Activated naive CD4-positive, alpha-beta T cell treated with anti-CD3 and anti-CD28 coated beads, Interleukin-2, amount 50 U/mL, for 72 hours (primary cell): Measurements from ENCODE around the gene KRT4. TPM values are rescaled to one million over a fixed set of nuclear protein-coding genes. Genes with fewer than 3 reads are reported as not detected.

Source experiments
- ATAC-seq, 2 donors: fragments of 150-1000 bp; cut with Tn5 transposase; 2 replicates each; pipeline ENCODE4 v1.10.0; 2021; ENCODE audit warnings: mild to moderate bottlenecking in 2 of 2, moderate library complexity in 2 of 2
- DNase-seq, 2 donors: peaks; one replicate each; pipeline ENCODE4 v3.0.0; 2021 to 2022; ENCODE audit warnings: low spot score in 2 of 2
- H3K27ac Mint-ChIP-seq, 2 donors: one replicate each; pipeline ENCODE4 v1.8.0; 2022; ENCODE audit warnings: mild to moderate bottlenecking in 2 of 2, mixed read lengths in 2 of 2
- H3K36me3 Mint-ChIP-seq, 2 donors: one replicate each; pipeline ENCODE4 v1.8.0; 2022; ENCODE audit warnings: mixed read lengths in 2 of 2
- H3K9me3 Mint-ChIP-seq, 2 donors: one replicate each; pipeline ENCODE4 v1.8.0; 2022; ENCODE audit warnings: mixed read lengths in 2 of 2
- total RNA-seq, 2 donors: library from RNA; stranded (reverse); gene quantifications; one replicate each; pipeline ENCODE4 v1.2.3, GENCODE V29; 2022

Gene KRT4
- total RNA-seq, 2 donors from 2014 or later = not detected

DNA sequence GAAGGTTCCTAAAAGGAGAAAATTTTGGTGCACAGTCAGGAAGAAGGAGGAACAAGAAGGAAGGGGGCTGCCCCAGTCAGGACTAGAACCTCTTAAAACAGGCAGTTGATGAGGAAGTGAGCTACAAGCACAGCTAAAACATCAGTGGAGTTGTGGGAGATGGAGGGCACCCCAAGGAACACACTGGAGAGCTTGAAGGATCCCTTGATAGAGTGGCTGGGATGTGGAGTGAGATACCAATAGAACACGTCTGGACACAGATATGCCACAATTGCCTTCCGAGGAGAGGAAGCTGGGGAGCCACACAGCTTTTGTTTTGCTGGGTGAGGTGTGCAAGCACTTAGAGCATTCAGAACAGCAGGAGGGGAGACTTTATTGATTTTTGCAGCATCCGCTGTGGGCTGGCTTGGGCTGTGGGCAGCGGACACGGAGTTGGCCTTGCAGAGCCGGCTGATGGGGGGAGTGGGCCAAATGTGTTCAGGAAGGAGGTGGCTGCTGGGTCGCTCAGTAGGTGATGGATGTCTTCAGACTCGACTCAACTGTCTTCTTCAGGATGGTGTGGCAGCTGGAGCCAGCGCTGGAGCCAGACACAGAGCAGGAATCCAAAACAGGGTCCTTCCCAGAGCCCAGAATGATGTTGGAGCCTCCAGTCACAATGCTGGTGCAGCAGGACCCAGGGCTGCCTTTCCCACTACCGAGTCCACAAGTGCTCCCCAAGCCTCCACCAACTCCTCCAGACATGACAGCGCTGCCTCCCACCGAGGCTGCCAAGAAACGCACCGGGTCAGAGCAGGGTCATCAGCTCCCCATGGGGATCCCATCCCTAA lies 24.9 kb upstream of the KRT4 start:
- no peaks in the 10 kb centered on the region for H3K9me3 Mint-ChIP-seq
- DNase-seq (no peak), ATAC-seq (no peak)
- peak overlapping the region; percentile 33 to 37 for H3K27ac Mint-ChIP-seq
- no peaks in the 10 kb centered on the region for H3K36me3 Mint-ChIP-seq

DNA sequence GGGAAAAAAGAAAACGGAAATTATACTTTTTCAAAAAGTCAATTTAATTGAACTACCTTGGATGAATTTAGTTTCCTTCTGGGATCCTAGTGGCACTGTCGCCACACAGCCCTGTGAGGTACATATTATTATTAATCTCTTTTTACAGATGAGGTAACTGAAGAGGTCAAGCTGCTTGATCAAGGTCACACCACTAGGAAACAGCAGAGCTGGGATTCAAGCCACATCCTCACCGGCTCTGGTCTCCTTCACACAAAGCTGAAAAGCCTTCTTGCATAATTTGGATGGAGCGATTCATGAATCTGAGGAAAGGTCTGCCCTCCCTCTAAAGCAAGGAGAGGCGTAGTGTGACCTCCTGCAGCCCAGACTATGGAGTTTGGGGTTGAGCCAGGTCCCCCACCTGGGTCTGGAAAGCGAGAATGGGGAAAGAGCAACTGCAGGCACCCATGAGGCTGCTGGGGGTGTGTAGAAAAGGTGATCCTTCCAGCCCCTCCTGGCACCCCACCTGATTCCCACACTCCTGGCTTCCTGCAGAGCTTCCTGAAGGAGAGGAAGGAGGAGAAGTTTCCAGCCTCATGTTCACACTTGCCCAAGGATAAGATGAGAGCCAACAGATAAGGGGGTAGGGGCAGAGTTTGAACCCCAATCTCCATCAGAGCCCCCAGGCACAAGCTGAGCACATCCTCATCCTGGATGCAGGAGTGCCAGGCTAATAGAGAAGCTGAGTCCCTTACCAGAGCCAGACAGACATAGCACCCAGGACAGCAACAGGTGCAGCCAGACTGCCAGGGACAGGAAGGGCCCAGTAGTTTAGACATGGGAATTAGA lies 24.1 kb upstream of the KRT4 start:
- DNase-seq (no peak), ATAC-seq (no peak)
- Mint-ChIP-seq H3K9me3 (no peaks in the 10 kb centered on the region), H3K27ac (peak overlapping the region; percentile 33 to 56), H3K36me3 (no peaks in the 10 kb centered on the region)

DNA sequence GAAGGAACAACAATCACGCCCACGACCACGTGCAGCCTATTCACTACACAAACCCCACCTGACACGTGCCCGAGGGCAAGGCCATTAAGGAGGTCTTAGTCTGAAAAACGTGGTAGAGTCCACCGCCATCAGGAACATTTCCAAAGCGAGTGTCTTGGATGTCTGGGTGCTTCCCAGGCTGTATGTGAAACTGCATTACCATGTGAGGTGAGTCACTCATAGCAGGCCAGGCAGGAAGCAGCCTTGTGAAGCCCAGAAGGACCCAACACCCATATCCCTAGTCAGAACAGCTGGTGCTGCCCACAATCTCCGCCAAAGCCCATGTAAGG lies 23.5 kb upstream of the KRT4 start:
- ATAC-seq (peak; percentile 32 to 51), DNase-seq (no peak)
- Mint-ChIP-seq H3K36me3 (no peaks in the 10 kb centered on the region), H3K27ac (peak overlapping the region; percentile 75 to 94), H3K9me3 (no peaks in the 10 kb centered on the region)

DNA sequence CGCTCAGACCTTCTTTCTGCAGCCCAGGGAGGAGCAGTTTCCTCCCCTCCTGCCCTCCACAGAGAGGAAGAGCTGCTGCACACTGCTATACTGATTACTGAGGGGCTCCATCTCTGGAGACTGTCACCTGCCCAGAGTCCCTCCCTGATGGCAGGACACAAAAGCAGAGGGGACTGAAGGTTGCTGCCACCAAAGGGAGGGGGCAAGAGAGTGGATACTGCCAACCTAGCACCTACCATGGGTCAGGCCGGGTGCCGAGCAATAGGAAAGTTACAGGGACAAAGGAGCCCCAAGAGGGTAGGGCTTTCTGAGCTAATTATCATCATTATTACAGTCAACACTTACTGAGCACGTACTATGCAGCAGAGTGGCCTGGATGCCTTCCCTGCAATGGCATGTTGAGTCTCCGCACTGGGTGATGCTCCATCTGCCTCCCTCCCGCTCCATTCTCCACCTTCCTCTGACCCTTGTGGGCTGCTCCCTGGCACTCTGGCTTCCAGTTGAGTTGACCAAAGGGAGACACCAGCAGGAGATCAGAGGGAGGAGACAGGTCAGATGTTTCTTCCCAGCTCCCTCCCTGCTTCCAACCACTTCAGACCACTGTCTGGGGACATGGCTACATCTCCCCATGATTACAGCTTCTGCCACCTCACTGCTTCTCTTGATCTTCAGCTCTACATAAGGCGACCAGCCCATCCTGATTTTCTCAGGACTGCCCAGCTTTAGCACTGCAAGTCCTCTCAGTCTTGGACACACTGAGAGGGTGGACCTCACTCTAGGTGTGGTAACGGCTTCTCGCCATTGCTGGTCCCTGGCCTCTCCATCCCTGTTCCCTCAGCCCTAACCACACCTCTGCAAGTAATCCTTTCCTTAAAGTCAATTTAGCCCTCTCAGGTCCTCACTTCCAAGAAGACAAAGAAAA lies 22.8 kb upstream of the KRT4 start:
- ATAC-seq (no peak), DNase-seq (no peak)
- Mint-ChIP-seq H3K9me3 (no peaks in the 10 kb centered on the region), H3K36me3 (no peaks in the 10 kb centered on the region), H3K27ac (peak overlapping the region; percentile 75 to 94)

DNA sequence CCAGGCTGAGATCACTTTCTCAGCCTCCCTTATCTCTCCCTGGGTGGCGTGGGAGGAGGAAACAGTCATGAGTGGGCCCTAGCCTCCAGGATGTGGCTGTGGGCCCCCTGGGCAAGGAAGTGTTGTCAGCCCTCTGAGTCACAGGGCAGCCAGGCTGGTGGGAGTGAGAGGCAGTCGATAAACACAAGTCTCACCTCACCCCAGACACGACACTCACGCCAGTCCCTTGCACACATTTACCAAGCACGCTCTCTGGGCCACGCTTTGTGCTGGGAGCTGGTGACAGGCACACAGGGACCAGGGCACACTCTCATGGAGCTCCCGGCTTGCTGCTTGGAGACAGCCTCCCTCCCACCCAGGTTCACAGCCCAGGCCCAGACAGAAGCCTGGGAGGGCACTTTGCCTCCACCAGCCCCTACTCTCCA lies 22.1 kb upstream of the KRT4 start:
- ATAC-seq = peak; percentile 94 to 95
- H3K27ac Mint-ChIP-seq = peak overlapping the region; percentile 75 to 84

DNA sequence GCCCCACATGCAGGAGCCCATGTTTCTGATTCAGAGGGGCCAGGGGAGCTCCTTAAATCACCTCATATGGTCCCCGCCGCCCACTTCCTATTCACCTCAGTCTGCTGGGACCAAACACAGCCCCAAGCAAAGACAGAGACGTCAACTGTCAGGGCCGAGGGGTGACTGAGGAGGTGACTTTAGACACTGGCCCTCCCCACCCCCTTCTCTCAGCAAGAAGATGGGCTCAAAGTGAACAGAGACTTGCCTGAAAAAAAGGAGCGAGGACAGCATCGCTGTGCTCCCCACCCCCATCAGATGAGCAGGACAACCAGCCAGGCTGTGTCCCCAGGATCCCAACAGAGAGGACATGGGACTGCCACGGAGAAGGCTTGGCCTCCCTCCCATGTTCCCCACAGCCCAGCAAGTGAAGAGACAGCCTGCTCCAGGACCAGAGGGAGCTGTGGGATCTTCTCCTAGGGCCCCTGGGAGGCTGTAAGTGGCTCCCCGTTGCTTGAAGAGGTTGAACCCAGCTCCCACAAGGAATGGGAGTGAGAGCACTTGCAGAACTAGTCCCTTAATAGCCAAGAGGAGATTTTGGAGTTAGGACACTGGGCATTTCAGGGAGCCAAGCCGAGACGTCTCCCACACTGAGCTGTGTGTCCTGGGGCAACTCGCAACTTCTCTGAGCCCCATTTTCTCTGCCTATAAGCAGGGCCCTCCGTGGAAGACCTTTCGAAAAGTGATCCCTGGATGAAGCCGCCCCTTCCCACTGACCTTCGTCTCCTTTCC lies 21.5 kb upstream of the KRT4 start:
- Mint-ChIP-seq H3K36me3 (no peaks in the 10 kb centered on the region), H3K9me3 (no peaks in the 10 kb centered on the region), H3K27ac (peak overlapping the region; percentile 75 to 84)
- ATAC-seq (peak in 1 of 2 donors; percentile 4), DNase-seq (no peak)

More for the DNA sequence above, 22.1 kb upstream of the KRT4 start:
- no peaks in the 10 kb centered on the region for H3K36me3 Mint-ChIP-seq
- DNase-seq = peak; percentile 56 to 74
- H3K9me3 Mint-ChIP-seq = no peaks in the 10 kb centered on the region

DNA sequence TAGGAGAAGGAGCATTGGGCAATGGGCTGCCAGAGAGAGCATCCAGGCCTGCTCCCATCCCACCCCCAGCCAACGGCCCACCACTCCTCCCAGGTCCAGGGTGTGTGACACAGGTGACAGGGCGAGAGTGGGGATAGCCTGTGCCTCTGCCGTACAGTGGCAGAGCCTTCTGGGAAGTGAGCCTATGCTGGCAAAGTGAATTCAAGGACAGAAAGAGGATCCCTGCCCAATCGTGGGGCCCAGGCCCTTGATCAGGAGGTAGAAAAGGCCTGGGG lies 20.7 kb upstream of the KRT4 start:
- Mint-ChIP-seq H3K36me3 (no peaks in the 10 kb centered on the region), H3K27ac (no peak overlapping the region), H3K9me3 (no peaks in the 10 kb centered on the region)
- DNase-seq (no peak), ATAC-seq (no peak)

DNA sequence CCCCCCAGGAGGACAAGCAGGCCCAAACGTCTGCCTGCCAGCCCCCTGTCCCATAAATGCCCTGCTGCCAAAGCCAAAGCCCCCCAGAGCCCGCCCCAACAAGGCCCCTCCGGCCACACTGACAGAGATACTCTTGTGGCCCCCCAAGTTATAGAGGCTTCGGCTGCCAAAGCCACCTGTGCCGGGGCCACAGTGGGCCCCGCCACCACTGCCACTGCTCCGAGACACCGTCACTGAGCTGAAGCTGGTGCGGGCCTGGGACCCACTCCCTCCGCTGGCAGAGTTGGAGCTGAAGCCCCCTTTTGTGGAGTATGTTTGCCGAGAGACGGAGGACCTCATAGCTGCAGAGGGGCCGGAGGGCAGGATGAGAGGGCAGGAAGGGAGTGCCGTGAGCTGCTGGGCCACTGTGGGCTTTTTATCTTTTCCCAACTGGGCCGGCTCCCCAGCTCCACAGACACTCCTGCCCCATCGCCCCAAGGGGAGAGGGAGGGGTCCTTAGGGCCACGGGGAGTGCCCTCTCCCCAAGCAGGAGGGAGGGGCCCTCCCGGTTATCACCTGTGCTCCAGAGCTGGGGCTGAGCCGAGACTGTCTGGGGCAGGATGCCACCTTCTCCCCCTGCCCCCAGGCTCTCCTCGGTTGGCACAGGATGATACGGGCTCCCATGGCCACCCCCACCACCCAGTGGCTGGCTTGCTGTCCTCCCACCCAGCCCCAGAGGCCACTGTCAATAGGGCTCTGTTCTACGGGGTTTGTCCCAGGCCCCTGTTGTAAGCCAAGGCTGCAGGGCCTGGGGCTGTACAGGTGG lies 20.2 kb upstream of the KRT4 start, which contains the start of gene KRT79:
TSS of gene KRT79 (minus strand) at position 390 of the 805 bp plus-strand sequence. CDS start at position 339, 51 bp downstream.
- ATAC-seq (no peak), DNase-seq (no peak)
- peak within 1 kb of the TSS in 1 of 2 donors; percentile 16 for H3K27ac Mint-ChIP-seq
- H3K36me3 Mint-ChIP-seq = no peaks in the 10 kb centered on the region
- H3K9me3 Mint-ChIP-seq = no peaks in the 10 kb centered on the region

DNA sequence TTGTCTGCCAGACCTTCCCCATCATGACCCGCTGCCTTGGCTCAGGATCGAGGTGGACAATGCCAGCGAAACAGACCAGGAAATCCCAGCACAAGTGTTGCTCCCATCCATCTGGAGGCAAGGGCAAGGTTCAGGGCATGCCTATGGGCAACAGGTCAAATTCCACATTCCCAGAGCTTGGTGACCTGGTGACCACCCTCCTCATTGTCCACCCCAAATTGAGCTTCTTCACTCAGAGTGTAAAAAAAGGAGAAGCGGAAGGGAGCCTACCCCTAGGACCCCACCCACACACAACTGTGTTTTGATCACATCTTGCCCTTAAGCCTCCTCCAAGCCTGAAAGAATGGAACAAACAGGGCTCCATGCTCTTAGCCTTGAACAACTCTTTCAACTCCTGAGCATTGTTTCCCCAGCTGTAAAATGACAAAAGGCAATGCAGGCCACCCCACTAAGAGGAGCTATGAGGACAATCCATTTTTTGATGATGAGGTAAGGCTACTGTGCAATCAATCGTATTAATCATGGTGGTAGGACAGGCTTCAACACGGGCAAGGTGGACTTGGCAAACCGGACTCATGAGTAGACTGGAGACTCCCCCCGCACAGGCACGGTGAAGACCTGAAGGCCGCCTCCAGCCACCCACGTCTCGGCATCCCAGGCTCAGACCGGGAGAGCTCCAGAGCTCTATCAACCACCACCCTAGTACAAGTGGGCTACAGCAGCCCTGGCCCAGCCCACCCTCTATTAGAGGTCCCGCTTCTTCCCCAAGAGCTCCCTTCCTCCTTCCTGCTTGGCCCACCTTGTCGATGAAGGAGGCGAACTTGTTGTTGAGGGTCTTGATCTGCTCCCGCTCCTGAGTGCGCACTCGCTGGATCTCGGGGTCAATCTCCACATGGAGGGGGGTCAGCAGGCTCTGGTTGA lies 19.3 kb upstream of the KRT4 start:
- no peak for DNase-seq
- Mint-ChIP-seq H3K9me3 (no peaks in the 10 kb centered on the region), H3K27ac (no peak overlapping the region), H3K36me3 (no peaks in the 10 kb centered on the region)
- no peak for ATAC-seq

DNA sequence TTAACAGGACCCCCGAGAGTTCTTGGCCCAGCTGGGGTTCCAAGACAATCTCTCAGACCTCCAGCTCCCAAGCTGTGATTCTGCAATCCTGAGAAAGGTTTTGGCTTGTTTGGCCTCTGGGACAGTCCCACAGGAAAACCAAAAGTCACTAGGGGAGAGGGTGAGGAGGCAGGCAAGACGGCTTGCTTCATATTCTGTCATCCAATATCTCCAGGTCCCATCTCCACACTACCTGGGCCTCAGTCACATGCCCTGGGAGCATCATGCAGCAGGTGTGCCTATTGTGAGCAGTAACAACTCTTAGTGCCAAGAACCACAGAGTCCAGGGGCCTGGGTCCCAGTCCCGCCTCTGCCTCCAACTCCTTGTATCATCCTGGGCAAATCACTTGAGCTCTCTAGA lies 18.5 kb upstream of the KRT4 start:
- Mint-ChIP-seq H3K27ac (no peak overlapping the region), H3K9me3 (no peaks in the 10 kb centered on the region), H3K36me3 (no peaks in the 10 kb centered on the region)
- ATAC-seq = no peak
- no peak for DNase-seq

DNA sequence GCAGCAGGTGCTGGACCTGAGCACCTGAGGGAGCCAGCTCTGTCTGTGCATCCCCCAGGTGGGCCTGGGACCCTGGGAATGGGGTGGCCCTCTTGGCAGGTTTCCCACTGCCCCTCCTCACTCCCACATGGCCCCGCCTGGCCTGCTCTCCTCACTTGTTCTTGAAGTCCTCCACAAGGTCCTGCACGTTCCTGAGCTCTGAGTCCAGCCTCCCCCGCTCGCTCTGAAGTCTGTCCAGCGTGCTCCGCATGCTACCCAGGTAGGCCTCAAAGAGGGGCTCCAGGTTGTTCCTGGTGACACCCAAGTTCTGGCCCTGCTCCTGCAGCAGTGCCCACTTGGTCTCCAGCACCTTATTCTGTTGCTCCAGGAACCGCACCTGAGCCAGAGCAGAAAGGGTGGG lies 17.3 kb upstream of the KRT4 start:
- no peak for ATAC-seq
- Mint-ChIP-seq H3K9me3 (no peaks in the 10 kb centered on the region), H3K36me3 (no peaks in the 10 kb centered on the region), H3K27ac (no peak overlapping the region)
- DNase-seq = no peak

DNA sequence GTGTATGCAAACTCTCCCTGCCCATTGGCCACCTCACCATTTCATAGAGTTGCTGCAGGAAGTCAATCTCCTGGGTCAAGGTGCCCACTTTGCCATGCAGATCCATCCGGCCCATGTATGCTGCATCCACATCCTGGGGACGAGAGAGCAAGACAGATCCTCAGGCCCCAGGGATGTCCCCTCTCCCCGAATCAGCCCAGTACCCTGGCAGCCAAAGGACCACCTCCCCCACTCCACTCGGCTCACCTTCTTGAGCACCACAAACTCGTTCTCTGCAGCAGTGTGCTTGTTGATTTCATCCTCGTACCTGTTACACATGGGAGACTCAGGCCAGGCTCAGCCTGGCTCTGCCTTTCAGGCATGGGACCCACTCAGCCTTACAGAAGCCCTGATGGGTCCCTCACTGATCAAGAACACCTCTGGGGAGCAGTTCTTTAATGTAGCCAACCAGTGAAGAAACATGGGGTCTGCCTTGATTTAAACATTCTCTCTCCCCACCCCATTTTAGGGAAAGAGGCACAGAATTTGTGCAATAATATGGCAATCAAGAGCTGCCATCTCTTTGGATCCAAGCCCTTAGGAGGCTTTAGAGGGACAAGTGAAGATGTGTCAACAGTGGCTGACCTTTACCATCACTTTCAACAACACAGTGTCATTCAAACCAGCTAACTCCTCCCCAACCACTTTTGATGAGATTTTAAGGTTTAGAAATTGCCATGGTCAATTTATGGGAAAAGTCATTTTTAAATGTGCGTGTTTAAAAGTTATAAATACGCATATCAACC lies 16.3 kb upstream of the KRT4 start:
- DNase-seq = no peak
- Mint-ChIP-seq H3K36me3 (no peaks in the 10 kb centered on the region), H3K9me3 (no peaks in the 10 kb centered on the region), H3K27ac (no peak overlapping the region)
- ATAC-seq = no peak

DNA sequence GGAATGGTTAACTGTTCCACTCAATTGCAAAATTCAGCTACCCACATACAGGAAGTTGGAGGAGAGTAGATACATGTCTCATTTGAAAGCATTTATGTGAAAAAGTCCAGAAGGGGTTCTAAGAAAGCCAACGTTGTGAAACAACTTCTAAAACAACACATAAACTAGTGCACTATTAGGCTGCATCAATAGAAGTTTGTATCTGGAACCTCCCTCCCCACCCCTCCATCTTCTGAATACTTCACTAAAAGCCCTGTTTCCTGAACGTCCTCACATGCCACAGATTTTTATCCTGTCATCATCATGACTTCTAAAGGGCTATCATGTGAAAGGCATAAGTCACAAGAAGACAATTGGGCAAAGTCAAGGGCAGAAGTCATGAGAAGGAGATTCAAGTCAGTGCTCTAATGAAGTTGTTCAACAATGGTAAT lies 14.7 kb upstream of the KRT4 start:
- Mint-ChIP-seq H3K27ac (no peak overlapping the region), H3K36me3 (no peaks in the 10 kb centered on the region), H3K9me3 (no peaks in the 10 kb centered on the region)
- no peak for DNase-seq
- ATAC-seq = no peak

DNA sequence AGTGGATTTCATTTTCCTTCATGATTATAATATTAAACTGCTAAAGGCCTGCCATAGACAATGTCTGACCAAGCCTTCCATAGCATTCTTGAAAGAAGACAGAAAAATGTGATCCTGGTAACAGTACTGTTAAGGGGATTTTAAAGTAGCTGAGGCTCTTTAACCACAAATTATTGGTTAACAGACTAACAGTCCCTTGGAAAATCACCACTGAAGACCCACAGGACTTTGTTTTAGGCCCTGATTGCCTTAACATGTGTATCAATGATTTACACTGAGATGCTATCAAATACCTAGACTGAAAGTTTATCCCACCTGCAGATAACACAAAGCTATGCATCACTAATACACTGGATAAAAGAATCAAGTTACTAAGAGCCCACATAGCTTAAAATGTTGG lies 14.2 kb upstream of the KRT4 start:
- ATAC-seq = no peak
- H3K36me3 Mint-ChIP-seq = no peaks in the 10 kb centered on the region
- H3K27ac Mint-ChIP-seq = no peak overlapping the region
- no peaks in the 10 kb centered on the region for H3K9me3 Mint-ChIP-seq
- DNase-seq = no peak
